Measurements from ENCODE around the gene KMT5C.

The KMT5C gene

GRCh38 chr19:55352040-55352439 is 12.4 kb downstream of the KMT5C start:
- TF ChIP-seq CTCF (conservative IDR thresholded peaks at IDR 0.05): no peak

GRCh38 chr19:55352549-55353145 is 13.0 kb downstream of the KMT5C start:
- no peak for TF ChIP-seq CTCF (conservative IDR thresholded peaks at IDR 0.05)
- H3K27ac ChIP-seq: no peak overlapping the region

More at GRCh38 chr19:55352040-55352439, 12.4 kb downstream of the KMT5C start:
- H3K27ac ChIP-seq: no peak overlapping the region

GRCh38 chr19:55353356-55353802 is 13.7 kb downstream of the KMT5C start:
- no peak for TF ChIP-seq CTCF (conservative IDR thresholded peaks at IDR 0.05)
- no peak overlapping the region for H3K27ac ChIP-seq

GRCh38 chr19:55353803-55354697 is 14.4 kb downstream of the KMT5C start:
- no peak for TF ChIP-seq CTCF (conservative IDR thresholded peaks at IDR 0.05)
- H3K27ac ChIP-seq: no peak overlapping the region

- no peak within 1 kb of the TSS for H3K27ac ChIP-seq
- TF ChIP-seq CTCF (conservative IDR thresholded peaks at IDR 0.05): no peak
Measured at GRCh38 chr19:55354698-55355212, 15.1 kb downstream of the KMT5C start, which contains the start of gene COX6B2. COX6B2 (minus strand) TSS chr19:55354719; CDS start chr19:55354521, 198 bp downstream.

- H3K27ac ChIP-seq: no peak overlapping the region
- TF ChIP-seq CTCF (conservative IDR thresholded peaks at IDR 0.05): no peak
Measured at GRCh38 chr19:55355213-55355821, 15.6 kb downstream of the KMT5C start.

- no peak overlapping the region for H3K27ac ChIP-seq
Measured at GRCh38 chr19:55358493-55358892, 18.8 kb downstream of the KMT5C start.

More at GRCh38 chr19:55358493-55358892, 18.8 kb downstream of the KMT5C start:
- TF ChIP-seq CTCF (conservative IDR thresholded peaks at IDR 0.05): no peak

All from VCaP (cell line).